Measurements from ENCODE around the gene FBXO46. TPM values are rescaled to one million over a fixed set of nuclear protein-coding genes. Genes with fewer than 3 reads are reported as not detected.
"Not testable (repeated sequence)": the region's sequence is repeated elsewhere in the genome, so short reads cannot be mapped to it uniquely, and the experiment has no call there.

FBXO46 gene
- total RNA-seq, 1 donor from 2014 or later, result 5.6 TPM

DNA sequence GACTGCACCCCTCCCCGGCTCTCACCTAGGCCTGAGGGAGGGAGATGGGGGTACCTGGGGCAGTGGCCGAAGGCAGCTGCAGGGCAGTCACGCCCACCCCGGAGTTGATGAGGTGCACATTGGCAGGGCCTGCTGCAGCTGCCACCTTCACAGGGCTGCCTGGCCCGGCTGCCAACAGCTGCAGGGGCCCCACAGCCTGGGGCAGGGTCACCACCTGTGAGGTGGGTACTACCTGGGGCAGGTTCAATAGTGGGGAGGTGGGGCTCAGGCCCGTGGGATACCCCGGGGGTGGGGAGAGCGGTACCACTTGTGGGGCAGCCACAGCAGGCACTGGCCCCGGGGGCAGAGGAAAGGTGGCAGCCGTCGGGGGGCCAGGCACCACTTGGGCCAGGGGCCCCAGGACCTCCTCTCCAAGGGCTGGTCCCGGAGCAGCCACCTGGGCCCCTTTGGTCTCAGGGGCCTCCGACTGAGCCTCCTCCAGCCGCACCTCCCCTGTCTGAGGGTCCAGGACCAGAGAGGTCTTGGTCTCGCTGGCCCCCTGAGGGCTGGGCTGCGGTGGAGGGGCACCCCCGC is 35.7 kb upstream of the FBXO46 start:
- no peak for DNase-seq

DNA sequence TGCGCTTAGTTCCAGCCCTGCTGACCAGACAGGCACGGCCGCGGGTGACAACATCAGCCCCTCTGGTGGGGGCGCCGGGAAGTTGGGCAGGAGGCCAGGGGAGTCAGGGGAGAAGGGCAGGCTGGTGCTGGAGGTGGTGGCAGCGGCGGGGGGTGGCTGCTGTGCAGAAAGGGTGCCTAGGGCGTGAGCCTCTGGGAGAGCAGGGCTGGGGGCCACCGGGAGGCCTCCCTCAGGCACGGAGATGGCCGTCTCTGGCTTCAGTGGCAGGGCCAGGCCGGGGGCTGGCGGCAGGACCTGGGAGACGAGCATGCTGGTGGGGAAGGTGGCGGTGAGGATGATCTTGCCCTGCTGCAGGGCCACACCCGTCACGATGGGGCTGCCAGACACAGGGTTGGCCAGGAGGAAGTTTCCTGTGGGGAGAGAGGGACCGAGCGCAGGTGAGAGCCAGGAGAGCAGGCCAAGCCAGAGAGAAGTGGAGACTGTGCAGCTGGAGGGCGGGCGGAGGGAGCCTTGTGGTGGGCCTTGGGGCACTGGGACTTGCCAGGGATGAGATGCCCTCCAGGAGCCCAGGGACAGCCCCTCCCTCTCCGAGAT is 35.1 kb upstream of the FBXO46 start:
- DNase-seq, result no peak

DNA sequence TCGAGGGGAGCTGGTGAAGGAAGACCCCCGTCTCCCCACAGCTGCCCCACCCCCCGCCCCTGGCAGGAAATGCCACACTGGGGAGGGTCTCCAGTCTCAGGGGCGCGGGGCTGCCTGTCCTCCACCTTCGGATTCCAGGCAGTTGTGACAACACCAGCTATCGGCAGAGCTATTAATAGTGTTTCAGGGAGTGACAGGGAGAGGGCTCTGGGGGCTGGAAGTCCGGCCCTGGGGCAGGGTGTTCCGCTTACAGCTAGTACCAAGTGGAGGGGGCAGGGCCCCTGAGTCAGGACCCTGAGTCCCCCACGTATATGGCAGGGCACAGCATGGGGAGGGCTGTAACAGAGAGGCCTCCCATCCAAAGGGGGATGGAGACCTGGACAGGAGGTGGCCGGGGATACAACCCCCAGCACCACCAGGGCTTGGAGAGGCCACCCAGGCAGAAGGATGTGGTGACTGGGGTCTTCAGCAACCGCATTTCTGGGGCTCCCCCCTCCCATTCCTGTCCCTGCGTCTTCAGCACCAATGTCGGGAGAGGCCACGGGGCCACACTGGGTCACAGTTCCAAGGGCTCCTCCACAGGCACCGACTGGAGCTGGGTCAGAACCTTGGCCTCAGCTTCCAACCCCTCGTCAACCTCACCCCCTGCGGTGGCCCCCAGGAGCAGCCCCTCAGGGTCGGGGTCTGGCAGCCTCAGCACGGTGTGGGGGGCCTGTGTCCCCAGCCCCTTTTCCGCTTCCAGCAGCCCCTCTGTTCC is 34.4 kb upstream of the FBXO46 start:
- DNase-seq, result no peak

DNA sequence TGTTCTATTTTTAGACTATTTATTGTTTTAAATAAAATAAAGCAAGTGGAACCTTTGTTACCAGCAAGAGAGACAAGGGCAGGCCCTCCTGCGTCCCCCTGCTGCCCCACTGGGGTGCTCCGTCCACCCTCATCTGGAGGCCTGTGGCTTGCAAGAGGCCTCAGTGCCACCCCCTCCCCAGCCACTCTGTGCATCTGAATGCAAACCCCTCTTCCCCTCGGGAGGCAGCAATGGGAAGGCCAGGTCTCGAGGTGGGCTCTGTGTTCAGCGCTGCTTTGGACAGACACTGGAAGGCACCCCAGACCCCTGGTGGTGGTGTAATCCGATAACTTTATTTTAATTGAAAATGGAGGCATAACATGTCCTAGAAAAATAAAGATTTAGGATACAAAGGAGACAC is 33.8 kb upstream of the FBXO46 start:
- no peak for DNase-seq

GRCh38 chr19:45763691-45764294 is 33.1 kb upstream of the FBXO46 start:
- DNase-seq, result no peak

- no peak for DNase-seq
Observed at GRCh38 chr19:45762870-45763631, 32.4 kb upstream of the FBXO46 start.

- DNase-seq, result no peak
Observed at GRCh38 chr19:45761714-45762113, 31.0 kb upstream of the FBXO46 start.

DNA sequence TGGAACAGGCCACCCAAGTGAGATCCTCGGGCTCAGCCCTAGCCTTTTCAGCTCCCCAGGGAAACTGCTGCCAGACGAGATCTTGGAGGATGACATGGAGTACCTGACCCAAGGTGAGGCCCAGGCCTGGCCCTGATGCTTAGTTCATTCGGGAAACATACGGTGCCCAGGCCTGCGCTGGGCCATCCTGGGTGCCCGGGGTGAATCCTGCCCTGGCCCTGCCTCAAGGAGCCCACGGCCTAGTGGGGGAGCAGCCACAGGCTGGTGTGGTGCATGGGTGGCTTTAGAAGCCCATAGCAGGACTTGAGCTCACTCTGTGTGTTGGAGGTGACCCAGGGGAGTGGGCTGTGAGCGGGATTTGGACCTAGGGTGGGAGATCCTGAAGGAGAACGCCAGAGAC is 28.2 kb upstream of the FBXO46 start:
- no peak for DNase-seq

- no peak for DNase-seq
Observed at GRCh38 chr19:45757695-45758094, 27.0 kb upstream of the FBXO46 start.

- DNase-seq, result no peak
Observed at GRCh38 chr19:45754323-45754722, 23.6 kb upstream of the FBXO46 start.

- DNase-seq, result no peak
Observed at GRCh38 chr19:45753548-45753947, 22.9 kb upstream of the FBXO46 start.

DNA sequence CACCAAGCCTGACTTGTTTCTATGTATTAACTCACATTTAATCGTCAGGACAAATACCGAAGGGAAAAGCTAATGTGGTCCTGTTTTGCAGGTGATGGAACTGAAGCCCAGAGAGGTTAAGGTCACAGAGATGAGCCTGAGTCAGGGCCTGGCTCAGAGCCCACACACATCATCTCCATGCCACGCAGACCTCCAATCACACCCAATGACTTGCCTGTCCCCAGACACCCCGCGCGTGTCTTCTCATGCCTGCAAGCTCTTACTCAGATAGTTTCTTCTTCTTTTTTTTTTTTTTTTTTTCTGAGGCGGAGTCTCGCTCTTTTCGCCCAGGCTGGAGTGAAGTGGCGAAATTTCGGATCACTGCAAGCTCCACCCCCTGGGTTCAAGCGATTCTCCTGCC is 21.9 kb upstream of the FBXO46 start:
- no peak for DNase-seq

DNA sequence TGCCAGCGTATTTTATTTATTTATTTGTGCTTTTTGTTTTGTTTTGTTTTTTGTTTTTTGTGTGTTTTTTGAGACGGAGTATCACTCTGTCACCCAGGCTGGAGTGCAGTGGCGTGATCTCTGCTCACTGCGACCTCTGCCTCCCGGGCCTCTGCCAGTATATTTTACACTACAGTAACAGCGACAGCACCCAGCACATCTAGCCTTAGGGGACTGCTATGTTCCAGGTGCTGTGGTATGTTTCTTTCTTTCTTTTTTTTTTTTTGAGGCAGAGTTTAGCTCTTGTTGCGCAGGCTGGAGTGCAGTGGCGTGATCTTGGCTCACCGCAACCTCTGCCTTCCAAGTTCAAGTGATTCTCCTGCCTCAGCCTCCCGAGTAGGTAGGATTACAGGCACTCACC is 20.8 kb upstream of the FBXO46 start:
- DNase-seq, result not testable (repeated sequence)

DNA sequence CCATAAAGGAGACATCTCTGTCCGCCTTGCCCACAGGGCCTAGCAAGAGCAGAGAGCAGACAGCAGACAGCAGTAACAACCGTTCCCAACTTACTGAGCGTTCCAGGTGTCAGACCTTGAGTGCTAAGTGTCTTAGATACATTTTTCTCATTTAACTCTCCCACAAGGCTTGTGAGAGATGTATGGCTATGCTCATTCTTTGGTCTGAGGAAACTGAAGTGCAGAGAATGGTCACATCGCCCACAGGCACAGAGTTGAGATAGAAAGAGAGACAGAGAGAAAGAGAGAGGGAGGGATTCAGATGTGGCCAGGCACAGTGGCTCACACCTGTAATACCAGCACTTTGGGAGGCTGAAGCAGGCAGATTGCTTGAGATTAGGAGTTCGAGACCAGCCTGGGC is 16.8 kb upstream of the FBXO46 start:
- no peak for DNase-seq

DNA sequence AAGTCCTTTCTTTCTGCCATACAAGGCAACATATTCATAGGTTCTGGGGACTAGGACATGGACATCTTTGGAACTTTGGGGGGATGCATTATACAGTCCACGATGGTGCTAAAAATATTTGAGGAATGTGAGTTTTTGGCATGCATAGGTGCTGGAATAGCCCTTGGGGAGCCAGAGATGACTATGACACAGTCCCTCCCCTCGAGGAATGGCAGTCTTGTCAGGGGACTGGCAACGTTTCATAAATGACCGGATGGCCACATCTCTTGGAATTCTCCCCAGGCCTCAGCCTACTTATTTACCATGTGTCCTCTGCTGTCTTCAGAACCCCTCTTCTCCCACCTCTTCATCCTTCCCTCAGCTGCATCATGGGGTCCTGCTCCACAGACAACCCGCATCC is 16.2 kb upstream of the FBXO46 start:
- no peak for DNase-seq

DNA sequence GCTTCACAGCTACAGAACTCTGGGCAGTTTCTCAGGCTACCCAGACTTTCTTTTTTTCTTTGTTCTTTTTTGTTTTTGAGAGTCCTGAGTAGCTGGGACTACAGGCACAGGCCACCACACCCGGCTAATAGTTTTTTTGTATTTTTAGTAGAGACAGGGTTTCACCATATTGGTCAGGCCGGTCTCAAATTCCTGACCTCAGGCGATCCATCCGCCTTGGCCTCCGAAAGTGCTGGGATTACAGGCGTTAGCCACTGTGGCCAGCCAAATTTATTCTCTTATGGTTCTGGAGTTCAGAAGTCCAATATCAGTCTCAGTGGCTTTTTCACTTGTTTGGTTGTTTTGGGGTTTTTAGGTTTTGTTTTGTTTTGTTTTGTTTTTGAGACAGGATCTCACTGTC is 14.9 kb upstream of the FBXO46 start:
- no peak for DNase-seq

DNA sequence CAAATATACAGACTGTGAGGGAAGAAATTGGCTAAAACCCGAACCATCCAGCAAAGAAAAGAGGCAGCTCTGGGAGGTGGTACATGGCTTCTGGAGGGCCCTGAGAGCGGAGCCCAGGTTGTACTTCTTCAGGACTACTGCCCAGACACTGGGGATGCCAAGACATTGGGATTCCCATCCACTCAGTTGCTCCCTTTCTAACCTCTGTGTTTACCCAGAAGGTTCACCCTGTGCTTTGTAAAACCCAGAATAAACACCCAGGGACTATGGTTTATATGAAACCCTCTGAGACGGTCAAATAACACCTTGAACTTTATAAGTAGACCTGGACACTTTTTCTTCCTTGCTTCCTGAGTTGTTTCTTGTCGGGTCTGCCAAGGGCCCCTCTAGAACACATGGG is 12.3 kb upstream of the FBXO46 start:
- DNase-seq, result no peak

DNA sequence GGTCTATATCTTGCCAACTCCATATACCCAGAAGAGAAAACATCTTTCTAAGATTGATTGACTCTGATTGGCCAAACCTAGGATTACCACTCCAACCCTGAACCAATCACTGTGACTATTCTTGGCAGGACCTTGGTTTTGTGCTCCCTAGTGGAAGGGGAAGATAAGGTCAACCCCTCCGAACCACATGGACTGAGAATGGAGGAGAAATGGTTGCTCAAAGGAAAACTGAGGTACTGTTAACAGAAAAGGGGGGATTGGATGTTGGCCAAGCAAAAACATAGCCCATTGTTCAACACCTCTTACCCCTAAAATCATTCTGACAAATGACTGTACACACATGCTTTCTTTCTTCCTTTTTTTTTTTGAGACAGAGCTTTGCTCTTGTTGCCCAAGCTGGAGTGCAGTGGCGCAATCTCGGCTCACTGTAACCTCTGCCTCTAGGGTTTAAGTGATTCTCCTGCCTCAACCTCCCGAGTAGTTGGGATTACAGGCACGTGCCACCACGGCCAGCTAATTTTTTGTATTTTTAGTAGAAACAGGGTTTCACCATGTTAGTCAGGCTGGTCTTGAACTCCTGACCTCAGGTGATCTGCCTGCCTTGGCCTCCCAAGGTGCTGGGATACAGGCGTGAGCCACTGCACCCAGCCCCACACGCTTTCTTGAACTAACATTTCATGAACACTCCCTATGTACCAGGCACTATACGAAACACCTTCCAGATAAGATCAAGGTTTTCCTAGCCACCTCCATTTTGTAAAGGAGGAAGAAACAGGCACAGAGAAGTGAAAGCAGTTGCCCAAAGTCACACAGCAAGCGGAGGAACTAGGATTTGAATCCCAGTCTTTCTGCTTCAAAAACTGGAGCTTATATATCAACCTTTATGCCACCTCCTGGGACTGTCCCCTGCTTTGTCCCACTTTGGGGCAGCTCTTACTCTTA is 9.1 kb upstream of the FBXO46 start:
- no peak for DNase-seq

DNA sequence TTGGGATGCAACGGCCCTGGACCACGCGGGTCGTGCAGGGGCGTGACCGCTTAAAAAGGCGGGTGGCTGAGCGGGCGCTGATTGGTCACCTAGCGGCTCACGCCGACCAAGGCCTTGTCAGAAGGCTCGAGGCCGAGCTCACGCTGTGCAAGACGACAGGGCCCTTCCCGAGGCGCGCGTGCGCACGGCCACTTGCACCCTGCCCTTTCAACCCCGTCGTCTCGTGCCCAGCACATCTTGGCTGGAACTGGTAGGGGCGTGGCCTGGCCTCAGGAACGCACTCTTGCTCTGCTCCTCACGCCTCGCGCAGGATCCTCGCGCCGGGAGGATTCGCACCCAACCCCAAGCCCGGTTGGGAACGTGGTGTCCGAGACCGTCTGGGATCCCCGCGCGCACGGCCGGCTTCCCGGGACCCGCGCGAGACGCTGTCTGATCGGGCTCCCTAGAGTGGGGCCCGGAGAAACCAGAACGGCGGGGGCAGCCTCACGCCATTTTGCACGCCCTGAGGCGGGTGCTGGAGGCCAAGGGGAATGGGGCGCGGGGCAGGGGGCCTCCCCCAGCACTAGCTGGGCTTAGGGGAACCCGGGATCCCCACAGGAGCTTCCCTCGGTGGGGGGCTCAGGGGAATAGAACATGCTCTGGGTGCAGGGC is 2.6 kb upstream of the FBXO46 start, which contains the start of gene MEIOSIN:
MEIOSIN (plus strand) TSS at position 280 of the 651 bp plus-strand sequence. CDS start 1,938 bp downstream, outside the sequence.
- DNase-seq, result no peak

DNA sequence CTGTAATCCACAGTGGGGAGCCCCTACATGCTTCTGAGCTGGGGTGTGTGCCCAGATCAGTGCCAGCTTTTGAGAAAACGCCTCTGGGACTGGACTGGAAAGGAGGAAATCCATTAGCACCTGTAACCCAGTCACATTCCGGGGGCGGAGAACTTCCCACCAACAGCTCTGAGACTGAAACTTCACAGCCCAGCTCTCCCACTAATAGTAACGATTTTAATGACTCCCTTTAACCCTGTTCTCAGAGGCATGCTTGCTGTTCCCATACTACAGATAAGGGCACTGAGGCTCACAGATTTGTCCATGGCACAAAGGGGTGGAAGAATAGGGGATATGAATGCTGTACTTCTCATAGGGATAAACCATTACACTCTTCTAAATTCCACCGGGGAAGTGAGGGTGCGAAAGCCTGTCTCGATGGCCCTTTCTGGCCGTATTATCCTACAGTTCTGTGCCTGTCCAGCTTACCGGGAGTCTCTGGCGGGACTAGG is 851 bp downstream of the FBXO46 start:
- no peak for DNase-seq

DNA sequence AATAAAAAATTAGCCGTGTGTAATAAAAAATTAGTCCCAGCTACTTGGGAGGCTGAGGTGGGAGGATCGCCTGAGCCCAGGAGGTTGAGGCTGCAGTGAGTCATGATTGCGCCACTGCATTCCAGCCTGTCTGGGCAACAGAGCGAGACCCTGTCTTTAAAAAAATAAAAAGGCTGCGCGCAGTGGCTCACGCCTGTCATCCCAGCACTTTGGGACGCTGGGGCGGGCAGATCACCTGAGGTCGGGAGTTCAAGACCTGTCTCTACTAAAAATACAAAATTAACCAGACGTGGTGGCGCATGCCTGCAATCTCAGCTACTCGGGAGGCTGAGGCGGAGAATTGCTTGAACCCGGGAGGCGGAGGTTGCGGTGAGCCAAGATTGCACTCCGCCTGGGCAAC is 2.0 kb downstream of the FBXO46 start:
- not testable (repeated sequence) for DNase-seq

Measured in skin of body (tissue), 2 donors.